Stomach (tissue), 9 donors: ENCODE measurements around the gene MEGF6. TPM values are rescaled to one million over a fixed set of nuclear protein-coding genes. Genes with fewer than 3 reads are reported as not detected.

Experiments
- DNase-seq, 2 donors: peaks; one replicate each; pipeline versions ENCODE4 v3.0.0 to v3.0.0-alpha.2; 2013 to 2019
- H3K27ac ChIP-seq, 5 donors: fragments of 200-600 bp in 4 of 5; sonication (generic) in 4 of 5; one replicate each; pipeline ENCODE4 v1.5.1; 2013 to 2019; ENCODE audit warnings: mild to moderate bottlenecking in 1 of 5, moderate library complexity in 1 of 5
- H3K27me3 ChIP-seq, 3 donors: fragments of 200-600 bp; sonication (generic); one replicate each; pipeline ENCODE4 v1.5.1; 2017 to 2019; ENCODE audit warnings: mixed run types in 1 of 3
- H3K36me3 ChIP-seq, 4 donors: fragments of 200-600 bp; sonication (generic); 1 replicate in 3 of 4; 2 replicates in 1 of 4; pipeline ENCODE4 v1.5.1; 2016 to 2019
- H3K4me1 ChIP-seq, 4 donors: fragments of 200-600 bp; sonication (generic); one replicate each; pipeline ENCODE4 v1.5.1; 2016 to 2019
- H3K4me3 ChIP-seq, 4 donors: fragments of 200-600 bp; sonication (generic) in 3 of 4; one replicate each; pipeline ENCODE4 v1.5.1; 2016 to 2019; ENCODE audit warnings: mild to moderate bottlenecking in 1 of 4
- H3K9me3 ChIP-seq, 4 donors: fragments of 200-600 bp; sonication (generic); one replicate each; pipeline ENCODE4 v1.5.1; 2016 to 2019
- EP300 ChIP-seq: sonication (generic); formaldehyde crosslinking; IDR thresholded peaks from one replicate; pipeline ENCODE4 v1.6.1; 2017; ENCODE audit warnings: antibody characterized with exemption
- POLR2A ChIP-seq, 4 donors: fragments of 450-650 bp; IDR thresholded peaks; one replicate each; pipeline ENCODE4 v1.6.1; 2016; ENCODE audit warnings: antibody characterized with exemption in 4 of 4, control low read depth in 2 of 4, mild to moderate bottlenecking in 1 of 4, moderate library complexity in 1 of 4
- POLR2AphosphoS5 ChIP-seq, 3 donors: sonication (generic); formaldehyde crosslinking; IDR thresholded peaks; one replicate each; pipeline ENCODE4 v1.6.1; 2016; ENCODE audit warnings: antibody characterized with exemption in 3 of 3
- WGBS, 5 donors: extraction: QIAGEN DNeasy Blood & Tissue Kit in 3 of 5; methylation state at CpG; one replicate each; pipeline versions ENCODE4 v1.1.5 to v1.1.7; 2013 to 2018; 5-methylcytosine and 5-hydroxymethylcytosine counted together
- intact Hi-C: fragments of 100-400 bp; cut with DNase I; formaldehyde crosslinking; loops from one replicate; pipeline ENCODE4 v1.15.1; 2023; ENCODE audit warnings: low total_unique reads
- polyA plus RNA-seq, 3 donors: library from polyadenylated mRNA; stranded (reverse); fragments of 200-250 nt; gene quantifications; one replicate each; pipeline ENCODE4 v1.2.3, GENCODE V29; 2013
- total RNA-seq, 5 donors: library from RNA; depleted of rRNA; stranded (reverse); fragments of >200 nt; gene quantifications; one replicate each; pipeline versions ENCODE4 v1.1.0 to v1.2.3, GENCODE V29; 2014 to 2016
- TF ChIP-seq, protein P1 (sequence below), 7 experiments: fragments of 450-650 bp in 4 of 7; fragments of 200-600 bp in 3 of 7; sonication (generic) in 3 of 7; IDR thresholded peaks; one replicate each; pipeline ENCODE4 v1.5.1; 2016 to 2019; ENCODE audit warnings: antibody characterized with exemption in 7 of 7, control low read depth in 2 of 7, mild to moderate bottlenecking in 1 of 7
- donor health status: healthy with polysubstance abuse.
- donor health status: Bipolar disorder and iron deficiency.
- donor health status: healthy.

Gene MEGF6
- total and polyA plus RNA-seq, 8 donors: 2.6 to 57.2 (median 26.7) TPM

DNA sequence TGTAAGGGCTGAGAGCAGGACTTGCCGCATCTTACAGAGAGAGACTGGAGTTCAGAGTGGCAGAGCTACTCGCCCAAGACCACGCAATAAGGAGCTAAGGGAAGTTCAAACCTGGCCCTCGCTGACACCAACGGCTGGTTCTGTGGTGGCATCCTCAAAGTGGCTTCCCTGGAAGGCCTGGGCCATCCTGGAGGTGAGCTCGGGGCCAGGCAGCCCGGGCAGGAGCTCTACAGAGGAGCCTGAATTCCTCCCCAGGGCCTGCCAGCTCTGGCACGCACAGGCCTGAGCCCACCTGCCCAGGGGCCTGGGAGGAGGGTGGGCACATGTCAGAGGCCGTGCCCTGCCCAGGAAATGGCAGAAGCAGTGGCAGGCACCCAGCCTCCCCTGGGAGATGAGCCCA is 68.6 kb downstream of the MEGF6 start:
- H3K4me1 ChIP-seq: peaks cover 8 to 50% (median 15%) of the 10 kb centered on the region in 4 donors
- intact Hi-C loops: no loop called here
- H3K9me3 ChIP-seq: no peaks in the 10 kb centered on the region
- WGBS, 5 donors: 75 to 91% (median 89%) methylated on average over 8 to 9 of the region's 9 CpGs
- peak overlapping the region in 4 of 5 donors; percentile 6 to 77 (median 27) for H3K27ac ChIP-seq
- no peak overlapping the region for H3K4me3 ChIP-seq
- peaks cover 0 to 23% (median 0%) of the 10 kb centered on the region in 3 donors for H3K27me3 ChIP-seq
- H3K36me3 ChIP-seq: no peaks in the 10 kb centered on the region
- no peak for DNase-seq
- no peak for TF ChIP-seq POLR2AphosphoS5 (IDR thresholded peaks at IDR 0.05)
- no peak for TF ChIP-seq POLR2A (IDR thresholded peaks at IDR 0.05)
- TF ChIP-seq EP300: no peak
- TF ChIP-seq, protein P1, sequence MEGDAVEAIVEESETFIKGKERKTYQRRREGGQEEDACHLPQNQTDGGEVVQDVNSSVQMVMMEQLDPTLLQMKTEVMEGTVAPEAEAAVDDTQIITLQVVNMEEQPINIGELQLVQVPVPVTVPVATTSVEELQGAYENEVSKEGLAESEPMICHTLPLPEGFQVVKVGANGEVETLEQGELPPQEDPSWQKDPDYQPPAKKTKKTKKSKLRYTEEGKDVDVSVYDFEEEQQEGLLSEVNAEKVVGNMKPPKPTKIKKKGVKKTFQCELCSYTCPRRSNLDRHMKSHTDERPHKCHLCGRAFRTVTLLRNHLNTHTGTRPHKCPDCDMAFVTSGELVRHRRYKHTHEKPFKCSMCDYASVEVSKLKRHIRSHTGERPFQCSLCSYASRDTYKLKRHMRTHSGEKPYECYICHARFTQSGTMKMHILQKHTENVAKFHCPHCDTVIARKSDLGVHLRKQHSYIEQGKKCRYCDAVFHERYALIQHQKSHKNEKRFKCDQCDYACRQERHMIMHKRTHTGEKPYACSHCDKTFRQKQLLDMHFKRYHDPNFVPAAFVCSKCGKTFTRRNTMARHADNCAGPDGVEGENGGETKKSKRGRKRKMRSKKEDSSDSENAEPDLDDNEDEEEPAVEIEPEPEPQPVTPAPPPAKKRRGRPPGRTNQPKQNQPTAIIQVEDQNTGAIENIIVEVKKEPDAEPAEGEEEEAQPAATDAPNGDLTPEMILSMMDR (IDR thresholded peaks at IDR 0.05): no peak

DNA sequence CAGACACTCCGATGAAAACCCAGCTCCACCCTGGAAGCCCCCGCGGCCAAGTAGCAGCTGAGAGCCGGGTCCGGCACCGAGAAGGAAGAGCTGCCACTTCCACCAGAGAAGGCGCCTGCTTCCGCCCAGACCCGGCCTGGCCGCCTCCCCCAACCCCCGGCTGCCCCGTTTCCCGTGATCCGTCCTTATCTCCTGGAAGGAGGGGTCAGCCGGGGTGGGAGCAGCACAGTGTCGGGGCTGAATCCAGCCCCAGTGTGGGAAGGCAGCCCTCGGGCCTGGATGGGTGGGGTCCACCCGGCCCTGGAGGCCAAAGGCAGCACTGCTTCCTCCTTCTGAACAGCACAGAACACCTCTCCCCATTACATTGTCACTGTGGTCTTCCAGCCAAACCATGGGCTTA is 69.4 kb downstream of the MEGF6 start:
- 19 to 44% (median 29%) methylated on average over 6 to 18 of the region's 18 CpGs for WGBS, 5 donors
- H3K4me1 ChIP-seq: peaks cover 7 to 42% (median 11%) of the 10 kb centered on the region in 4 donors
- DNase-seq: peak in 1 of 2 donors; percentile 83
- peak overlapping the region in 1 of 5 donors; percentile 77 for H3K27ac ChIP-seq
- intact Hi-C loops: no loop called here
- TF ChIP-seq, protein P1 (IDR thresholded peaks at IDR 0.05): no peak
- TF ChIP-seq POLR2AphosphoS5 (IDR thresholded peaks at IDR 0.05): no peak
- TF ChIP-seq POLR2A (IDR thresholded peaks at IDR 0.05): no peak
- H3K36me3 ChIP-seq: no peaks in the 10 kb centered on the region
- H3K4me3 ChIP-seq: no peak overlapping the region
- H3K9me3 ChIP-seq: no peaks in the 10 kb centered on the region
- peaks cover 0 to 21% (median 0%) of the 10 kb centered on the region in 3 donors for H3K27me3 ChIP-seq

- Histone ChIP-seq H3K36me3 (no peaks in the 10 kb centered on the region), H3K27me3 (peaks cover 0 to 17% (median 0%) of the 10 kb centered on the region in 3 donors), H3K4me1 (peaks cover 7 to 40% (median 11%) of the 10 kb centered on the region in 4 donors), H3K9me3 (no peaks in the 10 kb centered on the region), H3K27ac (peak overlapping the region in 1 of 5 donors; percentile 77), H3K4me3 (no peak overlapping the region)
- DNase-seq: no peak
- intact Hi-C loops: no loop called here
- TF ChIP-seq POLR2AphosphoS5 (IDR thresholded peaks at IDR 0.05) (no peak), POLR2A (IDR thresholded peaks at IDR 0.05) (no peak), EP300 (no peak)
- TF ChIP-seq, protein P1 (IDR thresholded peaks at IDR 0.05): no peak
- WGBS, 5 donors: 61 to 85% (median 74%) methylated on average over 4 to 16 of the region's 16 CpGs
These were observed 69.8 kb downstream of the MEGF6 start for GRCh38 chr1:3541465-3541864.

GRCh38 chr1:3540876-3541275 is 70.4 kb downstream of the MEGF6 start:
- Histone ChIP-seq H3K9me3 (no peaks in the 10 kb centered on the region), H3K36me3 (no peaks in the 10 kb centered on the region), H3K4me3 (no peak overlapping the region), H3K27ac (peak overlapping the region in 3 of 5 donors; percentile 43 to 77 (median 50)), H3K27me3 (peaks cover 0 to 13% (median 0%) of the 10 kb centered on the region in 3 donors), H3K4me1 (peaks cover 7 to 38% (median 13%) of the 10 kb centered on the region in 4 donors)
- intact Hi-C loops: no loop called here
- no peak for DNase-seq
- TF ChIP-seq POLR2A (IDR thresholded peaks at IDR 0.05): no peak
- no peak for TF ChIP-seq EP300
- TF ChIP-seq, protein P1 (IDR thresholded peaks at IDR 0.05): no peak
- no peak for TF ChIP-seq POLR2AphosphoS5 (IDR thresholded peaks at IDR 0.05)
- 93 to 98% (median 97%) methylated on average over 10 to 13 of the region's 13 CpGs for WGBS, 5 donors
